HG02840 (cell line): Measurements from ENCODE around the gene FLAD1.
"Not testable (repeated sequence)": the region's sequence is repeated elsewhere in the genome, so short reads cannot be mapped to it uniquely, and the experiment has no call there.

Experiments used
- ATAC-seq: cut with Tn5 transposase; IDR thresholded peaks from one replicate; pipeline ENCODE4 v1.9.1; 2021; ENCODE audit warnings: mild to moderate bottlenecking, moderate library complexity, moderate number of reproducible peaks; ENCODE audit not compliant: unreplicated experiment, low FRiP score

The FLAD1 gene

DNA sequence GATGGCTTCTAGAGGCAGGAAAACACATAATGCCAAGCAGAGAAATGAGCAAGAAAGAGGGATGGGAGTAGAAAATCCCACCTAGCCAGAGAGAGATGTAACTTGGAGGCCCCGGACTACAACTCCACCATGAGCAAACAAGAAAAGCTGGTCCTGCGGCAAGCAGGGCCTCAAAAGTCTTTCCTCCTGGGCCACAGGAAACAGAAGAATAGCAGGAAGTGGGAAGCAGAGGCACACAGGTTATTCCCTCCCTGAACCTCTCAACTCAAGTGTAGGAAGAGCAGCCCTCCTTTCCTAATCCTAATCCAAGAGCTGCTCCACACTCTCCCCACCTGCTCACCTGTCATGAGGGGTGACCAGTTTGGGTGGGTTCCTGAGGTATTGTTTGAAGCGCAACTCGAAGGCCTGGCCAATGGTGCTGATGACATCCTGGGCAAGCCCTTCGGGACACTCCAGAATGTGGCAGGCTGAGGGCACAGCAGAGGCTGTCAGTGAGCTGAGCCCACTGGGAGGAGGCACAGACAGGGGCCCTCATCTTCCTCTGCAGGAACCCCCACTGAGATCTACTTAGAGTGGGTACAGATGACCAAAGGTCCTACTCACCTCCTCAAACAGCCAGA, 15.7 kb upstream of the FLAD1 start:
- no peak for ATAC-seq

DNA sequence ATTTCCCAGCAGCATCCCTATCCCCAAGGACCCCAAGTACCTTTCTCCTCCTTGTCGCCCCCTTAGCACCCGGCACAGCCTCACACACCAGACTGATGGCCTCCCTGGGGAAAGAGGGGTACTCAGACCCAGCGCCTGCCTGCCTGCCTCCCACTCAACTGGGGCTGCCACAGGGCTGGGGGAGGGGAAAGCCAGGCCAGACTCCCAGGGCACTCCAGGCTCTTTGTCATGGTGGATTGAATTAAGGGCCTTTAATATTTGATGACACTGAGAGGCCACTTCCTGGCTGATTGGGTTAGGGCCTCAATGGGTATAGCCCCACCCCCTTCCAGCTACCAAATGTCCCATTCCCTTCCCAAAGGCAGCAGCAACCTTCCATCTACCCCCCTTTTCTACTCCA, 14.4 kb upstream of the FLAD1 start:
- no peak for ATAC-seq

DNA sequence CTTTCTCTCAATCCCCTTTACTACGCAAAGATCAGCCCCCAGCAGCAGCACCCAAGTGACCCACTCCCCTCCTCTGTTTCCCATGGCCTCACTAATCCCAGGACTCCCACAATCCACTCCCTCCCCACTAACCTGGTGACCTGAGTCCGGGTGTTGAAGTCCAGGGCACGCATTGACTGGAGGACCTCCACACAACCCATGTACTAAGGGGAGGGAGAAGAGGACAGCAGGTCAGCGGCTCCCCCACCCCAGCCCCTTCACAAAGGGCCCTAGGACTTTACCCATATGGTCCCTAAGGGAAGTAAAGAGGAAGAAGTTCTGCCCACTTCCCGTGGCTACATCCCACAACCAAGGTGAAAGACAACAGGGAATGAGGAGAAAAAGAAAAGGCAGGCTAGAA, 13.9 kb upstream of the FLAD1 start:
- ATAC-seq = no peak

DNA sequence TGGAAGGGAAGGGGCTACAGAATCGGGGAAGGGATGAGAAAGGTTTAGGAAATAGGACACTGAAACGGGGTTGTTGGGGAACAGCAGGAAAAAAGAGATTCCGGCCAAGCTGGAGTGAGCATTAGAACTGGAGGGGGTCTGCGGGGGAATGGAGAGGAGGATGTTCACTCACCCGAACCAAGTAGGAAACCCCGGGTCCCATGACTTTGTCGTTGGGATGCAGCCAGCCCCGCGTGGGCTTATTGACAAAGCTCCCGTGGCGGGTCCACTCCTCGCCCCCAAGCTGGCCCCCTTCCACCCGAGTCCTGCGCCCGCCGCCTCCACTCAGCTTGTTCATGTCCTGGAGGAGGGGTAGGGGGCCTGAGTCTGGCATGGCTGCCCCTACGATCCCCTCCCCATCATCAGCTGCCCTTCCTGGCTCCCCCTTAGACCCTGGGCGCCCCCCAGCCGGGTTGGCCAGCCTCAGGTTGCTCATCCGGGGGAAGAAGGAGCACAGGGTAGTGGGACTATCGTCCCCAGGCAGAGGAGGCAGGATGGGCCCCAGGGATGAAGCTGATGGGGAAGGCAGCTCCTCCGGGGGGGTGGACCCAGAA, 13.2 kb upstream of the FLAD1 start:
- ATAC-seq = no peak

DNA sequence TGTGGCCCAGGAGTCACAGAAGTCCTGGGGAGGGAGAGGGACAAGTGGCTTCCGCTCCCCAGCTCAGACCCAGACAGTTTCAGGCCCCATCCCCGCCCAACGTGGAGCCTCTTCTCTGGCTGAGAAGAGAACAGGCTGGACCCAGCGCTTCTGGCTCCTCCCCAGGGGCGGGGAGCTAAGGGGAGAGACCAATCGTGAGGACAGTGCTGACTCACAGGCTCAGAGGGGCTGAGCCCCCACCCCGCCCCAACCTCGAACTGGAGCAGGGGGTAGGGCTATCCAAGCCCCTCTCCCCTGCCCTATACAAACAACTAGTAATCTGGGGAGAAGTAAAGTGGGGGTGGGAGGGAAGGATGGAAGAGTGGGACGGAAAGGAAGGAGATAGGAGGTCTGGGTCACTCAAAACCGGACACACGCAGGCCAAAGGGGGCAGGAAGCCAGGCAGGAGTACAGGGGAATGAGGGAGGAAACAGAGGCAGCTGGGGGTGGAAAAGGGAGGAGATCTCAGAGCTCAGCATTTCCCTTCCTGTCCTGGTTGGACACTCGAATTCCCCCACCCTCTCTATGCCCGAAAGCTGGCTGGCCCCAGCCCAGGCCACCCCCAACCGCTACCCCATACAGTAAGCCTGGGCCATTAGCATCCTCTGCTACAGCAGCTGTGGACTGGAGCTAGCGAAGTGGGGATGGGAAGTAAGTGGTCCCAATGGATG, 12.4 kb upstream of the FLAD1 start, which contains the start of gene SHC1:
Gene SHC1, minus strand, starts transcription at position 117 of the 710 bp plus-strand sequence. CDS start 221 bp downstream, outside the sequence.
- no peak for ATAC-seq

DNA sequence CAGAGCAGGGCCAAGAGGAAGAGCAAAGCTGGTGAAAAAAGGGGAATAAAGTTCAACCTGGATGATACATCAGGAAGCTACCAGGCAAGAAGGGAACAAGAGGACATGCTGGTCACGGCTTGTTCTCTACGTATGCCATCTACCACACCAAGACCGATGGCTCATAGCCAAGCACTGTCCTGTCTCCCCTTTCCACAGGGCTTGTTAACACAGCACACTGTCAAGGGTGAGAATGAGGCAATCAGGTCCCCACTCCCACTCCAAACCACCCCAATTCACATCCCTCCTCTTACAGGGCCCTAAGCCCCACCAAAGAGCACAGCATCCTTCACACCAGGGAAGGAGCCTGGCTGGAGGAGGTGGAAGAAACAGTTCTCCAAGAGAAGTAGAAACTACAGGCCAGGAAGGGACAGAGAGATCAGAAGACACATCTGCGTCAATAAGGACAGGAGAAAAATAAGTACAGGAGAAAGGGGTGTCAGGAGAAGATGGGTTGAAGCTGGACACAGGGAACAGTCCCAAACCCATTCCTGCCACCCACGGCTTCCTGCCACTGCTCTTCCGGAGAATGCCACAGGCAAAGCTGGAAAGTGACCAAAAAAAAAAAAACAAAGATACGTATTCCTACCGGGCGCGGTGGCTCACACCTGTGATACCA, 11.7 kb upstream of the FLAD1 start:
- no peak for ATAC-seq

DNA sequence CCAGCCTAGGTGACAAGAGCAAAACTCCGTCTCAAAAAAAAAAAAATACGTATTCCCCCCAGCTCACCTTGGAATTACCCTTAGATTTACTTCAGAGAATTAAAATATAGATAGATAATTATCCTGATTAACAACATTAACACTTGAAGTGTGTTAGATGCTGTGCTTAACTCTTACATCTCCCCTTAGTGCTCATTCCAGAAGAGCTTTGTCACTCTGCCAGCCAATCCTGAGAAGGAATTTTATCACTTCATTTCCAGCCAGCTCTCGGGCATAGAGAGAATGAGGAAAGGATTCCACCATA, 11.0 kb upstream of the FLAD1 start:
- no peak for ATAC-seq

DNA sequence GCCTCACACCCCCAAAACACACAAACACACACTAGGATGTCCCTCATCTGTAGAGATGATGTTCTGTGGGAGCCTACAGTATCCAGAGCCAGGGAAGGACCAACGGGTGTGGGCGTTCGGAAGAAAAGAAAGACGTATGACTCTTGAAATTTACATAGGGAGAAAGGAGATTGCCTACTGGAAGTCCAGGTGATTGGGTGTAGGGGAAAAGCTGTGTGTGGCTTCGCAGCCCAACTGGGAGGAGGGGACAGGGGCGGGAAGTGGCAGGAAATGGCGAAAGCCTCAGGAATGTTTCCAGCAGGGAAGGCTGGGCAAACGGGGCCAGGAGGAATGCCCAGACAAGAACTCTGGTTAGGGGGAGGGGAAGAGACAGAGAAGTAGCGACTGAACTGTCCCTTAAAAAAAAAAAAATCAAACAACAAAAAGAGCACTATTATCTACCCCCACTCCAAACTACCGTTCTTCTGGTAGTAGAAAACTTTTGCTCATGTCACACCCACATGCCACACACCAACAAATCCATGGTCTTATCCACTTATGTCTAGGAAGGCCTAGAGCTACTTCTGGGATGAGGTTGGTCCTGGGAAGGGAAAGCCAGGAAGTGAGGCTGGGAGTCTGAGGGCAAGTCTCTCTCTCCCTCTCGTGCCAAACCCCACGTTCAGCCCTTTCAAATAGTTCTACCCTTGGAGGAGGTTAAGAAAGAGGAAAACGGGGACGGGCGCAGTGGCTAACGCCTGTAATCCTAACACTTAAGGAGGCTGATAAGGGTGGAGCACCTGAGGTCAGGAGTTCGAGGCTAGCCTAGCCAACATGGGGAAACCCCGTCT, 10.4 kb upstream of the FLAD1 start:
- ATAC-seq = no peak

DNA sequence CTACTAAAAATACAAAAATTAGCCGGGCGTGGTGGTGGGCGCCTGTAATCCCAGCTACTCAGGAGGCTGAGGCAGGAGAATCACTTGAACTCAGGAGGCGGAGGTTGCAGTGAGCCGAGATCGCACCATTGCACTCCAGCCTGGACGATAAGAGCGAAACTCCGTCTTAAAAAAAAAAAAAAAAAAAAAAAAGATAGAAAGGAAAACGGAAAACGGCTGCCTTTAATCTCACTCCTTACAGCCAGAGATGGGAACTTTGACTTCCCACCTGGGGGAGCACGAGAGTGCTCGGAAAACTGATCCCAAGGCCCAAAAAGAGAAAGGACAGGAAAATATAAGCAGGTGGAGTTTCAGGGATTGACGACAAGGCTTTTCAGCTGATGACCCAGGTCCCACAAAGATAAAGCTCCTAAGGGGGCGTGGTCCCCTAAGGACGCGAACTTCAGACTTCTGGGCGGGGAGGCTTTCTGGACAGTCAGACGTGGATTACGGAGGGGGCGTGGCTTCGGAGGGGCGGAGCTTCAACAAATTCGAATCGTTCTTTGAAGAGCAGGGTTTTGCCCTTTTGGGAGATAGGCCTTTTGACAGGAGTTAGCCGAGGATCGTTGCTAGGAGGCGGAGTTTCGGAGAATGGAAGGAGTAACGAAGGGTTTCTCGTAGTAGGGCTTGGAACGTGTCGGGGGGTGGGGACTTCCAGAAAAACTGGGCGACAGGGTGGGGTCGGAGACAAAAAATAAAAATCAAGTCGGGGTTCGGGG, 9.6 kb upstream of the FLAD1 start:
- ATAC-seq = peak; percentile 16

DNA sequence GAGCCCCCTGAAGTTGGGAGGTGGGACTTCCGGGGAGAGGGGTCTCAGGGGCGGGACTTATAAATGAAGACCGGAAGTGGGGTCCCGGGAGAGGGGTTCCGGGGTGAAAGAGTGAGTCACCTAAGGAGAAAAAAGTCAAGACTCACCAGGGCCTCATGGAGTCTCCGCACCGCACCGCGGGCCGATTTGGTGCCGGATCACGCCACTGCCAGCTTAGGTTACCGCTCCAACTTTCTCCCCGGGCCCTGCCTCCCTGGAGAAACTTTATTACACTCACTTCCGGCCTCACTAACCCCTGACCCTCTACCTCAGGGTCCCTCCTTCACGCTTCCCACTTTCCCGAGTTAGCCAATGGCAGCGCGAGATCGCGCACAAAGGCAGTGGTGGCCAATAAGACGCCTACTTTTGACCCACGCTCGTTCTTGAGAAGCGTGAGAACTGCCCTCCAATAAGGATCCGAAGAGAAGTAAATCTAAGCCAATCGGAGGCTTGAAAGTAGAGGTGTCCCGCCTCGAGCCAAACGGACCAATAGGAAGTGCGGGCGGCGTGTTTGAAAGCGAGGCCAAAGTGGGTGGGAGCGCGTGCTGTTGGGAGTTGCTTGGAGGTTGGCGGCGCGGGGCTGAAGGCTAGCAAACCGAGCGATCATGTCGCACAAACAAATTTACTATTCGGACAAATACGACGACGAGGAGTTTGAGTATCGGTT, 8.9 kb upstream of the FLAD1 start, which contains the start of gene CKS1B:
Gene CKS1B, plus strand, starts transcription at position 580 of the 706 bp plus-strand sequence. Its CDS starts 65 bp downstream, at position 645.
- ATAC-seq = peak; percentile 81

DNA sequence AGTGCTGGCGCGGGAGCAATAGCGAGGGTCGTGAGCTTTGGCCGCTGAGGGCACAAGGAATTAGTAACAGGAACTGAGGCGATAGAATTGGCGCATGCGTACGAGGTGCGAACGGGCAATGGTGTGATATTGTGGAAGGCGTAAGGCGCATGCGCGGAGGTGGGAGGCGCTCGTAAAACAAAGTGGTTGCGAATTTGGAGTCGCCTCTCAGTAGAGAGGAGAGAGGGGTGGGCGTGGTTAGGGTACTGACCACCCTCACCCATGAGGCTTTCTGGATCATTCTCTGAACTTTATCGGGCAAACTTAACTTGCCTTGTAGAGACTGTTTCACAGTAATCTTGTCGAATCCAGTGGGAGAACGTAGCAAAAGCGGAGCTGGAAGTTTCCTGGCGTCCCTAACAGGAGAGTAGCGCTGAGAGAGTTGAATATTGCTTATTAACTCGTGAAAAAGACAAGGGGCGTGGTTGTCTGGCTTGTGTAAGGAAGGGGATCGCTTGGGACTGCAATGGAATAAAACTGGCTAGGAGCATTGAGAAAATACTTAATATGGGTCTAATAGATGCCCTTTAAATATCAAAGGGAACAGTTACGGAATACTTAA, 8.2 kb upstream of the FLAD1 start:
- ATAC-seq = peak; percentile 45

DNA sequence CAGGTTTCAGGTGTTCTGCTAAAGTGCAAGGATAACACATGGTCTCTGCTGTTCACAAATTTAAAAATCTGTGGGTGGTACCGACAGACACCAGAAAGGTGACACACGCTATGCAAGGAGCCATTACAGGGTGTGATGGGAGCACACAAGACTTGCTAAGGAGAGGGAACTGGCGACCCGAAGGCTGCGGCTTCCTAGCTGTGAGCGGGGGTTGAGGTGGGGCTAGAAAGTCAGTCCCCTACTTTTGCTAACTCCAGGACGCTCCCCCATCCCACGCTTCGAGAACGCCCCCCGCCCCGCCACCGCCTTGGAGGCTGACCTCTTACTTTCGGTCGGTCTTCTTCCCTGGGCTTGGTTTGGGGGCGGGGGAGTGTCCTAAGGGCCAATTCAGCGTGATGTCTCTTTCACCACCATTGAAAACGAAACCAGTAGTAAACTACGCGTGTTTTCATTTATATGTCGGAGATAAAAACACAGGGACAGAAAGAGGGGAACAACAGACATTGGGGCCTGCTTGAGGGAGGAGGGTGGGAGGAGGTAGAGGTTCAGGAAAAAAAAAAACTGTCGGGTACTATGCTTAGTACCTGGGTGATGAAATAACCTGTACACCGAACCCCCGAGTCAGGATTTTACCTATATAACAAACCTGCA, 7.6 kb upstream of the FLAD1 start:
- ATAC-seq = no peak

DNA sequence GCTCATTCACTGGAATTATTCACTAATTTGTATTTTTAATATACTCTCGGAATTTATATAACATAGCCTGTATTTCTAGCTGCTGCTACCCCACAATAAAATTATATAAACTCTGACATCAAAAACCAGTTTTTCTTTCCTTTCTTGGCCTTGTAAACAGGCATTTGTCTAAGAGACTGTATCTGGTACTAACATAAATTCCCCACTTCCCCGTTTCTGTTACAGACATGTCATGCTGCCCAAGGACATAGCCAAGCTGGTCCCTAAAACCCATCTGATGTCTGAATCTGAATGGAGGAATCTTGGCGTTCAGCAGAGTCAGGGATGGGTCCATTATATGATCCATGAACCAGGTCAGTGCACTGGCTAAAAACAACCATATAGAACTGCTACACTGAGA, 5.4 kb upstream of the FLAD1 start:
- ATAC-seq = not testable (repeated sequence)

DNA sequence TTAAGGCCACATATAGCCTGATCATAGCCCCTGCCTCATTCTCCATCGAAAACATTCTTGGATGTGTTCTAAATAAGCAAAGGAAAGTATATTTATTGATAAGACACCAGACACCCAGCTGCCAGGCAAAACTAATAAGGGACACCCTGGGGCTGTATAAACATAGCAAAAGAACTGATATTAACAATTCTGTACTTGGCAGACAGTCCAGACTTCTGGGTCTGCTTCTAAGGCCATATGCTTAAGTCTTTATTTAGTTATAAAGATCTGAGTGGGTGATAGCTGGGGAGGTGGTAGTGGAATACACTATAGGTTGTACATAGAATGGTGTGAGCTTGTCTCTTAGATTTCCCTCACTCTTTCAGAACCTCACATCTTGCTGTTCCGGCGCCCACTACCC, 4.8 kb upstream of the FLAD1 start:
- ATAC-seq = no peak

DNA sequence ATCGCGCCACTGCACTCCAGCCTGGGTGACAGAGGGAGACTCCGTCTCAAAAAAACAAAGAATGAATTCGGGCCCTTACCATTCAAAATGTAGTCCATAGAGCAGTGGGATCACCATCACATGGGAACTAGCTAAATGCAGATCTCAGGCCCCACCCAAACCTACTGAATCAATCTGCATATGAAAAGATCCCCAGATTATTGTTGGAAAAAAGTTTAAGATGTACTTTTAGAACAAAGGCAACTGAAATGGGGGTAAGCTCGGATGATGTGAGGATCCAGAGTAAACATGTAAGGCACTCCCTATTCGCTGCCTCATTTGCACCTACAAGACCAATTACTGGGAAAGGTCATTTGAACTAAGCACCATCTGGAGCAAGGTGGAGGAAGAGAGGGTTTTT, 803 bp upstream of the FLAD1 start:
- ATAC-seq = no peak

DNA sequence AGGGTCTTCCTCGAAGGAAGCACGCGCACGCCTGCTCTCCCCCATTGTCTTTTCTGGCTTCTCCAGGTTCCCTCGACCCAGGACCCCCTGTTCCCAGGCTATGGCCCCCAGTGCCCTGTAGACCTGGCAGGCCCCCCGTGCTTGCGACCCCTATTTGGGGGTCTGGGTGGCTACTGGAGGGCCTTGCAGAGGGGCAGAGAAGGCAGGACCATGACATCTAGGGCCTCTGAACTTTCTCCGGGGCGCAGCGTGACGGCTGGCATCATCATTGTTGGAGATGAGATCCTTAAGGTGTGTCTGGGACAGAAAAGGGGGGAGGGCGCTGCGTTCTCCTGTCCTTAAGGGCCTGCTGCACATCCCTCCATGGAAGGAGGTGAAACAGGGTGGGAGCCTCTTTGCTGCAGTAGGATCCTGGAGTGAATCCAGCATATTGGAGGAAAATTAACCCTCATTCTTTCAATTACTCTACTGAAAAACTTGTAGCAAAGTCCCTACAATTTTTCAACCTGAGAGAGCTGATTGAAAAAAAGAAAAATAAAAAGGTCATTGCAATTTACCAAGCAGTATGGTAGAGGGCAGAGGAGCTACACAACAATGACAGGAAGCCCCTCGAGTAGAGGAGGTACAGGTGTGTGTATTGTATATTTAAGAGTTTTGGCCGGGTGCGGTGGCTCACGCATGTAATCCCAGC, 777 bp downstream of the FLAD1 start:
- ATAC-seq = no peak

DNA sequence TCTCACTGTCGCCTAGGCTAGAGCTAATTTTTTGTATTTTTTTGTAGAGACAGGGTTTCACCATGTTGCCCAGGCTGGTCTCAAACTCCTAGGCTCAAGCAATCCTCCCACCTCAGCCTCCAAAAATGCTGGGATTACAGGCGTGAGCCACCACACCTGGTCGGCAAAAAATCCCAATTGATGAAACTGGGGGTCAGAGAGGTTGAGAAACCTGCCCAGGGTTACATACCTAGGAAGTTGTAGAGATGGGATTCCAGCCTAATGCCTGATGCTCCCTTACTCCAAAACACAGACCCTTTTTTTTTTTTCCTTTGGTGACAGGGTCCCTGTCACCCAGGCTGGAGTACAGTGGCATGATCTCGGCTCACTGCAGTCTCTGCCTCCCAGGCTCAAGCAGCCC, 3.6 kb downstream of the FLAD1 start:
- ATAC-seq = not testable (repeated sequence)

DNA sequence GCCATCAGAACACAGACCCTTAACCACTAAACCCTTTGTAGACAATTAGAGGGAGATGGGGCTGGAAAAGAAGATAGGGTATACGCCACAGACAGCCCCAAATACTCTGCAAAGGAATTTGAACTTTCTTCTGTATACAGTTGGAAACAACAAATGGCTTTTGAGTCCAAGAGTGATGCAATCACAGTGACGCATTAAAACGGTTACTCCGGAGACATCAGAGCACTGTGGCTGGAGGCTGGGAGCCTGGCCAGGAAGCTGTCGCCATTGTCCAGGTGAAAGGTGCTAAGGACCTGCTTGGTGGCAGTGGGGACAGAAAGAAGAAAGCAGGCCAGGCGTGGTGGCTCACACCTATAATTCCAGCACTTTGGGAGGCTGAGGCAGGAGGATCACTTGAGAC, 4.2 kb downstream of the FLAD1 start:
- ATAC-seq = no peak
